ENCODE results near the gene PEX14. TPM values are rescaled to one million over a fixed set of nuclear protein-coding genes. Genes with fewer than 3 reads are reported as not detected.

PEX14 gene
- total RNA-seq, 4 donors from 2014 or later, result 10.0 to 20.2 (median 12.6) TPM

DNA sequence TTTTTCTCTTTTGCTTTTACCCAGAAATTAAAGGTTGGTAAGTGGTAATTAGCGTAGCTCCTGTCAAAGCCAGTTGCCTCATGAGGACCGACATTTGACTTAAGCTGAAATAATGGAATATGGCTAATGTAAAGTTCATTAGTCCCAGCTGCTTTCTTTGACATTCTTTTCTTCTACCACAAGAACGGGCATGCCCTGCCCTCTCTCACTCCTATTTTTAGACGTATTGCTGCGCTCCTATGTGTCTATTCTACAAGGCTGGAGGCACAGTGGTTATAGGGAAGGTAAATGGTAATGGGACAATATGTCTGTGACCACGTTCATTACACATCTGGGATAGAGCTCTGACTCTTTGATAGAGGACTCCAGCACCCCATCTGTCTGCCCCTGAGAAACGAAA lies 18.1 kb upstream of the PEX14 start:
- TF ChIP-seq, protein P1, sequence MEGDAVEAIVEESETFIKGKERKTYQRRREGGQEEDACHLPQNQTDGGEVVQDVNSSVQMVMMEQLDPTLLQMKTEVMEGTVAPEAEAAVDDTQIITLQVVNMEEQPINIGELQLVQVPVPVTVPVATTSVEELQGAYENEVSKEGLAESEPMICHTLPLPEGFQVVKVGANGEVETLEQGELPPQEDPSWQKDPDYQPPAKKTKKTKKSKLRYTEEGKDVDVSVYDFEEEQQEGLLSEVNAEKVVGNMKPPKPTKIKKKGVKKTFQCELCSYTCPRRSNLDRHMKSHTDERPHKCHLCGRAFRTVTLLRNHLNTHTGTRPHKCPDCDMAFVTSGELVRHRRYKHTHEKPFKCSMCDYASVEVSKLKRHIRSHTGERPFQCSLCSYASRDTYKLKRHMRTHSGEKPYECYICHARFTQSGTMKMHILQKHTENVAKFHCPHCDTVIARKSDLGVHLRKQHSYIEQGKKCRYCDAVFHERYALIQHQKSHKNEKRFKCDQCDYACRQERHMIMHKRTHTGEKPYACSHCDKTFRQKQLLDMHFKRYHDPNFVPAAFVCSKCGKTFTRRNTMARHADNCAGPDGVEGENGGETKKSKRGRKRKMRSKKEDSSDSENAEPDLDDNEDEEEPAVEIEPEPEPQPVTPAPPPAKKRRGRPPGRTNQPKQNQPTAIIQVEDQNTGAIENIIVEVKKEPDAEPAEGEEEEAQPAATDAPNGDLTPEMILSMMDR (IDR thresholded peaks at IDR 0.05; ENCODE audit: low read depth), result no peak

GRCh38 chr1:10457875-10458274 lies 16.9 kb upstream of the PEX14 start:
- TF ChIP-seq, protein P1 (IDR thresholded peaks at IDR 0.05; ENCODE audit: low read depth), result no peak

DNA sequence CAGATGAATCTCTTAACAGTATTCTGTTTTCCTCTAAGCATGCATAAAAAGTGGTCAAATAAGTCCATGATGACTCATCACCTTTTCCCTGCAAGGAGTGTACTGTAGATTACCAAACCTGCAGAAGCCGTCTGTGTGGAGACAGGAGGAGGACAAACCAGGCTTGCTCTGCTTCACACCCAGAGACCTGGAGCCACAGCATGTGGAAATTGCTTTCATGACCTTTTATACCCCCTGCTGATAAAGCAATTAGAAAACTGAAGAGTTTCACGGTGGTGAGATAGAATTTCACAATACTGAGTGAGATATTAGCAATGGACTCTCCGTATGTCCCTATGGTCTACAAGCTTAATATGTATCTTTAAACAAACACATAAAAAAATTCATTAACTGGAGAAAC lies 15.6 kb upstream of the PEX14 start:
- TF ChIP-seq, protein P1 (IDR thresholded peaks at IDR 0.05; ENCODE audit: low read depth), result no peak

DNA sequence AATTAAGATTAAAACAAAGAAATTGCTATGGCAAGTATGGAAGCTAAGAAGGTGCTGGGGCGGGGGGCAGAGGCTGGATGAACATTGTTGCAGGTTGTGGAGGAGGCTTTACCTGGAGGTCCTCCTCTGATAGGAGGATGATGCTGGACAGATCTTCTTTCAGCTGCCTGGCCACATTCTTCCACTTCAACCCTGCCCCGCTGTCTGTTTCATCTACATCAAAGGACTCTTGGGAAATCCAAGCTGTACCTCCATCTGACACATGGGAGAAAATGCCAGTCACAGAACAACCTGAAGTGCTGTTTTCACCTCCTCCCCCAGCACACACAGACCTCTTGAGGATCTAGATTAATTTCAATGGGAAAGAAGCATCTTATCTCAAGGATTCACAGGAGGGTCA lies 7.7 kb upstream of the PEX14 start:
- TF ChIP-seq, protein P1 (IDR thresholded peaks at IDR 0.05; ENCODE audit: low read depth), result no peak

DNA sequence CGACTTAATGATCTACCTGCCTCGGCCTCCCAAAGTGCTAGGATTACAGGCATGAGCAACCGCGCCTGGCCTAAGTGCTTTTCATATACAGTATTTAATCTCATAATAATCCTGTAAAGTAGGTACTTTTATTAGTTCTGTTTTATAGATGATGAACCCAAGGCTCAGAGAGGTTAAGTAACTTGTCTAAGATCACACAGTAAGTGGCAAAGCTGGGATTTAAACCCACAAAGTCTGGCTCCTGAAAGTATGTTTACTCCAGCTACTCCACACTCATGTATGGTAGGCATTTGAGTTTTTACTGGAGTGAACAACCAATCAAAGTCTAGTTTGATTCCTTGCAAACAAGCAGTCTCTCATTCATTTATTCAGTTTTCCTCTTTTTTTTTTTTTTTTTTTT lies 4.7 kb upstream of the PEX14 start:
- TF ChIP-seq, protein P1 (IDR thresholded peaks at IDR 0.05; ENCODE audit: low read depth), result no peak

GRCh38 chr1:10471411-10472219 lies 3.1 kb upstream of the PEX14 start:
- TF ChIP-seq, protein P1 (IDR thresholded peaks at IDR 0.05; ENCODE audit: low read depth), result no peak

GRCh38 chr1:10472220-10473144 lies 2.3 kb upstream of the PEX14 start, which contains the start of gene DFFA:
TSS of gene DFFA (minus strand) at chr1:10472529. CDS start at chr1:10472458, 71 bp downstream.
- TF ChIP-seq, protein P1 (IDR thresholded peaks at IDR 0.05; ENCODE audit: low read depth), result no peak
